ENCODE results near the gene ARL13B. TPM values are rescaled to one million over a fixed set of nuclear protein-coding genes. Genes with fewer than 3 reads are reported as not detected.
"Not testable (repeated sequence)": the region's sequence is repeated elsewhere in the genome, so short reads cannot be mapped to it uniquely, and the experiment has no call there.

ARL13B gene
- total and polyA plus RNA-seq, 2 of the 4 experiments (the other 2 are of a cell fraction), result 2.7 to 3.0 TPM

DNA sequence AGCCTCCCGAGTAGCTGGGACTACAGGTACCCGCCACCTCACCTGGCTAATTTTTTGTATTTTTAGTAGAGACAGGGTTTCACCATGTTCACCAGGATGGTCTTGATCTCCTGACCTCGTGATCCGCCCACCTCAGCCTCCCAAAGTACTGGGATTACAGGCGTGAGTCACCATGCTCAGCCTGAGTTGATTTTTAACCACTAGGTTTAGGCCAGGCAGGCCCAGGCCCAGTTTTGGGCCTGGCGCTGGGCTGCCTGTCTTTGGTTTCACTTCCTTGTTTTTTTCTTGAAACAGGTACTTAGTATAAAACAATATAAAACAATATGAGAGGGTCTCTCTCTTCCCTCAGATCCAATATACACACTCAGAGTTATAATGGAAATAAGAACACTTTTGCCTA is 42.5 kb upstream of the ARL13B start:
- H3K4me1 ChIP-seq (ENCODE audit: control insufficient read depth, insufficient read depth, low read length); H3K9me1 ChIP-seq (ENCODE audit: insufficient read depth, low read length); POLR2A ChIA-PET (ENCODE audit: unreplicated experiment); H3K56ac ChIP-seq (ENCODE audit: extremely low read depth, insufficient read depth, low read length); H3K9ac ChIP-seq (ENCODE audit: low read depth, low read length); H2BK120ac ChIP-seq (ENCODE audit: low read depth, low read length); H2BK5ac ChIP-seq (ENCODE audit: low read depth, low read length, poor library complexity, severe bottlenecking); H3K36me3 ChIP-seq (ENCODE audit: control insufficient read depth, insufficient read depth, low read length); H3K27ac ChIP-seq (ENCODE audit: insufficient read depth, low read length); H4K91ac ChIP-seq (ENCODE audit: insufficient read depth, low read depth, low read length); H4K8ac ChIP-seq (ENCODE audit: low read depth in 2 of 2, low read length in 2 of 2); CTCF ChIA-PET; H4K5ac ChIP-seq (ENCODE audit: low read depth, low read length); H3K27me3 ChIP-seq (ENCODE audit: control insufficient read depth, insufficient read depth, low read length); intact Hi-C loops (cut with micrococcal nuclease); H3K79me1 ChIP-seq (ENCODE audit: low read depth in 1 of 2, low read length in 2 of 2); H2AK5ac ChIP-seq (ENCODE audit: low read depth, low read length); H2BK20ac ChIP-seq (ENCODE audit: low read depth, low read length); H2AK9ac ChIP-seq (replicated peaks; ENCODE audit: low read depth, low read length, poor library complexity); H3K4me3 ChIP-seq (ENCODE audit: insufficient read depth, low read depth, low read length); ATAC-seq (ENCODE audit: low read depth); H3K18ac ChIP-seq (ENCODE audit: low read depth, low read length); H4K20me1 ChIP-seq (ENCODE audit: insufficient read depth, low read length); in situ Hi-C loops (cut with MboI; ENCODE audit: low sequenced_read_pairs); H3K23ac ChIP-seq (ENCODE audit: low read depth, low read length); H2AFZ ChIP-seq (replicated peaks; ENCODE audit: low read length, poor library complexity); H3K4ac ChIP-seq (ENCODE audit: low read depth, low read length); H3K4me2 ChIP-seq (ENCODE audit: low read depth, low read length); H2BK15ac ChIP-seq (ENCODE audit: low read depth, low read length); DNase-seq; dilution Hi-C loops (cut with HindIII; ENCODE audit: low sequenced_read_pairs, unreplicated experiment); H3K14ac ChIP-seq (replicated peaks; ENCODE audit: low read depth, low read length); H3K9me3 ChIP-seq (ENCODE audit: control insufficient read depth, insufficient read depth, low read length); BruUV-seq (replicated peaks): not testable (repeated sequence)
- WGBS, 2 experiments (ENCODE audit: extremely low coverage in 2 of 2, insufficient read length in 1 of 2), result 80% methylated on average over 2 of the region's 6 CpGs; no CpG with 5 or more reads in 1 of the 2 experiments

DNA sequence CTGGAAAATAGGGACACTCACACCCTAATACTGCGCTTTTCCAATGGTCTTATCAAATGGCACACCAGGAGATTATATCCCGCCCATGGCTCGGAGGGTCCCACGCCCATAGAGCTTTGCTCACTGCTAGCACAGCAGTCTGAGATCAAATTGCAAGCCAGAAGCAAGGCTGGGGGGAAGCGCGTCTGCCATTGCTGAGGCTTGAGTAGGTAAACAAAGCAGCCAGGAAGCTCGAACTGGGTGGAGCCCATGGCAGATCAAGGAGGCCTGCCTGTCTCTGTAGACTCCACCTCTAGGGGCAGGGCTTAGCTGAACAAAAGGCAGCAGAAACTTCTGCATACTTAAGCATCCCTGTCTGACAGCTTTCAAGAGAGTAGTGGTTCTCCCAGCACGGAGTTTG is 30.0 kb upstream of the ARL13B start:
- BruUV-seq (replicated peaks); H3K56ac ChIP-seq (ENCODE audit: extremely low read depth, insufficient read depth, low read length); DNase-seq; H2BK20ac ChIP-seq (ENCODE audit: low read depth, low read length); H3K4ac ChIP-seq (ENCODE audit: low read depth, low read length); H3K27me3 ChIP-seq (ENCODE audit: control insufficient read depth, insufficient read depth, low read length); H2BK120ac ChIP-seq (ENCODE audit: low read depth, low read length); H3K36me3 ChIP-seq (ENCODE audit: control insufficient read depth, insufficient read depth, low read length); H4K20me1 ChIP-seq (ENCODE audit: insufficient read depth, low read length); H4K5ac ChIP-seq (ENCODE audit: low read depth, low read length); H2AFZ ChIP-seq (replicated peaks; ENCODE audit: low read length, poor library complexity); CTCF ChIA-PET; H3K18ac ChIP-seq (ENCODE audit: low read depth, low read length); H4K91ac ChIP-seq (ENCODE audit: insufficient read depth, low read depth, low read length); H2AK9ac ChIP-seq (replicated peaks; ENCODE audit: low read depth, low read length, poor library complexity); H3K4me3 ChIP-seq (ENCODE audit: insufficient read depth, low read depth, low read length); H3K9me3 ChIP-seq (ENCODE audit: control insufficient read depth, insufficient read depth, low read length); H3K4me2 ChIP-seq (ENCODE audit: low read depth, low read length); H2BK15ac ChIP-seq (ENCODE audit: low read depth, low read length); H4K8ac ChIP-seq (ENCODE audit: low read depth in 2 of 2, low read length in 2 of 2); H3K14ac ChIP-seq (replicated peaks; ENCODE audit: low read depth, low read length); H3K4me1 ChIP-seq (ENCODE audit: control insufficient read depth, insufficient read depth, low read length); H3K79me1 ChIP-seq (ENCODE audit: low read depth in 1 of 2, low read length in 2 of 2); H3K23ac ChIP-seq (ENCODE audit: low read depth, low read length); H3K9ac ChIP-seq (ENCODE audit: low read depth, low read length); H3K9me1 ChIP-seq (ENCODE audit: insufficient read depth, low read length); intact Hi-C loops (cut with micrococcal nuclease); dilution Hi-C loops (cut with HindIII; ENCODE audit: low sequenced_read_pairs, unreplicated experiment); H2AK5ac ChIP-seq (ENCODE audit: low read depth, low read length); H2BK5ac ChIP-seq (ENCODE audit: low read depth, low read length, poor library complexity, severe bottlenecking); ATAC-seq (ENCODE audit: low read depth); POLR2A ChIA-PET (ENCODE audit: unreplicated experiment); H3K27ac ChIP-seq (ENCODE audit: insufficient read depth, low read length); in situ Hi-C loops (cut with MboI; ENCODE audit: low sequenced_read_pairs): not testable (repeated sequence)
- WGBS, 2 experiments (ENCODE audit: extremely low coverage in 2 of 2, insufficient read length in 1 of 2), result 69% methylated on average over 4 of the region's 8 CpGs; no CpG with 5 or more reads in 1 of the 2 experiments

Data from IMR-90 (cell line).